CD14-positive monocyte (primary cell): Measurements from ENCODE around the gene TXNRD2. TPM values are rescaled to one million over a fixed set of nuclear protein-coding genes. Genes with fewer than 3 reads are reported as not detected.

Experiments used
- DNase-seq, 3 donors: peaks; one replicate each; pipeline ENCODE4 v3.0.0-alpha.2; 2011 to 2022
- H2AFZ ChIP-seq: 2 replicates; pipeline ENCODE4 v1.6.0; 2012; ENCODE audit warnings: mild to moderate bottlenecking, low read depth, low read length, inconsistent platforms; ENCODE audit not compliant: insufficient read depth, poor library complexity, severe bottlenecking
- H3K27ac ChIP-seq, 2 donors: 1 replicate in 1 of 2; 2 replicates in 1 of 2; pipeline ENCODE4 v1.5.1; 2012 to 2013; ENCODE audit warnings: low read length in 2 of 2, control low read depth in 1 of 2, inconsistent platforms in 1 of 2, low read depth in 1 of 2, mild to moderate bottlenecking in 1 of 2
- H3K27me3 ChIP-seq, 2 donors: one replicate each; pipeline versions ENCODE4 v1.6.0 to v1.6.1; 2011 to 2013; ENCODE audit warnings: low read length in 2 of 2; ENCODE audit not compliant: control insufficient read depth in 2 of 2, insufficient read depth in 2 of 2
- H3K36me3 ChIP-seq, 2 donors: replicated peaks in 1 of 2; 1 replicate in 1 of 2; 2 replicates in 1 of 2; pipeline versions ENCODE4 v1.5.1 to v1.6.1; 2012 to 2013; ENCODE audit warnings: low read length in 2 of 2, control low read depth in 1 of 2, inconsistent platforms in 1 of 2, mild to moderate bottlenecking in 1 of 2; ENCODE audit not compliant: insufficient read depth in 2 of 2, control insufficient read depth in 1 of 2
- H3K4me1 ChIP-seq, 2 donors: 1 replicate in 1 of 2; 2 replicates in 1 of 2; pipeline versions ENCODE4 v1.5.1 to v1.6.1; 2012 to 2013; ENCODE audit warnings: low read length in 2 of 2, control low read depth in 1 of 2, inconsistent platforms in 1 of 2, mild to moderate bottlenecking in 1 of 2, moderate library complexity in 1 of 2; ENCODE audit not compliant: insufficient read depth in 2 of 2, control insufficient read depth in 1 of 2
- H3K4me2 ChIP-seq: replicated peaks from 2 replicates; pipeline ENCODE3; 2012; ENCODE audit warnings: low read length, moderate library complexity, mild to moderate bottlenecking; ENCODE audit not compliant: poor library complexity, severe bottlenecking; ENCODE audit errors: extremely low read depth
- H3K4me3 ChIP-seq, 3 experiments: fragments of 200-600 bp in 1 of 3; sonication (generic) in 1 of 3; replicated peaks in 1 of 3; 1 replicate in 2 of 3; 2 replicates in 1 of 3; pipeline ENCODE4 v1.5.1; 2011 to 2013; ENCODE audit warnings: low read length in 3 of 3, mild to moderate bottlenecking in 3 of 3, control low read depth in 2 of 3, low read depth in 2 of 3, inconsistent platforms in 1 of 3, moderate library complexity in 1 of 3
- H3K79me2 ChIP-seq: 2 replicates; pipeline ENCODE4 v1.6.0; 2012; ENCODE audit warnings: mild to moderate bottlenecking, control low read depth, inconsistent platforms, low read length, moderate library complexity; ENCODE audit not compliant: insufficient read depth
- H3K9ac ChIP-seq: 2 replicates; pipeline ENCODE4 v1.6.0; 2017; ENCODE audit warnings: low read length, mild to moderate bottlenecking; ENCODE audit not compliant: insufficient read depth, poor library complexity, severe bottlenecking
- H3K9me3 ChIP-seq, 2 donors: replicated peaks in 1 of 2; 1 replicate in 1 of 2; 2 replicates in 1 of 2; pipeline versions ENCODE4 v1.5.1 to v1.6.1; 2012 to 2013; ENCODE audit warnings: low read length in 2 of 2, control low read depth in 1 of 2; ENCODE audit not compliant: control insufficient read depth in 1 of 2, insufficient read depth in 1 of 2
- H4K20me1 ChIP-seq: 2 replicates; pipeline ENCODE4 v1.6.0; 2012; ENCODE audit warnings: mild to moderate bottlenecking, low read length, control low read depth, moderate library complexity; ENCODE audit not compliant: insufficient read depth
- H3K27ac Mint-ChIP-seq, 7 donors: one replicate each; pipeline ENCODE4 v1.8.0; 2020; ENCODE audit warnings: mild to moderate bottlenecking in 7 of 7, mixed read lengths in 7 of 7, moderate library complexity in 6 of 7, inconsistent platforms in 2 of 7
- H3K27me3 Mint-ChIP-seq, 3 donors: one replicate each; pipeline ENCODE4 v1.8.0; 2021 to 2022; ENCODE audit warnings: low read depth in 3 of 3, mild to moderate bottlenecking in 3 of 3, mixed read lengths in 3 of 3, moderate library complexity in 3 of 3, inconsistent platforms in 1 of 3
- H3K36me3 Mint-ChIP-seq, 2 donors: one replicate each; pipeline ENCODE4 v1.8.0; 2020; ENCODE audit warnings: mixed read lengths in 2 of 2, inconsistent platforms in 1 of 2, mild to moderate bottlenecking in 1 of 2
- H3K4me1 Mint-ChIP-seq: one replicate; pipeline ENCODE4 v1.8.0; 2020; ENCODE audit warnings: mild to moderate bottlenecking, mixed read lengths
- H3K4me3 Mint-ChIP-seq, 2 donors: one replicate each; pipeline ENCODE4 v1.8.0; 2020; ENCODE audit warnings: mild to moderate bottlenecking in 2 of 2, mixed read lengths in 2 of 2, moderate library complexity in 1 of 2
- H3K9me3 Mint-ChIP-seq, 7 donors: one replicate each; pipeline ENCODE4 v1.8.0; 2020 to 2022; ENCODE audit warnings: mixed read lengths in 7 of 7, mild to moderate bottlenecking in 6 of 7, moderate library complexity in 6 of 7, inconsistent platforms in 2 of 7
- CTCF ChIP-seq: fragments of 200-600 bp; IDR thresholded peaks from one replicate; pipeline ENCODE4 v1.8.0; 2022; ENCODE audit warnings: antibody characterized with exemption, mild to moderate bottlenecking
- WGBS: methylation state at CpG from one replicate; pipeline ENCODE4 v1.1.5; 2013; ENCODE audit warnings: missing lambda C conversion rate; ENCODE audit not compliant: insufficient coverage; 5-methylcytosine and 5-hydroxymethylcytosine counted together
- intact Hi-C, 2 donors: fragments of 100-400 bp; cut with micrococcal nuclease; formaldehyde crosslinking; loops; one replicate each; pipeline versions ENCODE4 v1.15.0 to v1.15.1; 2023
- polyA plus RNA-seq, 3 donors: library from polyadenylated mRNA; depleted of rRNA in 1 of 3; unstranded in 2 of 3; stranded (reverse) in 1 of 3; fragments of 300-500 nt in 2 of 3; fragments of >200 nt in 1 of 3; fragmentation: Illumina TruSeq in 2 of 3; gene quantifications; 1 replicate in 2 of 3; 2 replicates in 1 of 3; pipeline ENCODE4 v1.2.3, GENCODE V29; 2012 to 2021

The TXNRD2 gene
- polyA plus RNA-seq, 3 donors = 24.9 to 54.9 (median 30.8) TPM

GRCh38 chr22:19831016-19831415 lies 110.6 kb downstream of the TXNRD2 start:
- Mint-ChIP-seq H3K9me3 (peaks cover 0 to 4% (median 4%) of the 10 kb centered on the region in 7 donors), H3K4me3 (no peak overlapping the region), H3K27me3 (peaks cover 0 to 1% (median 0%) of the 10 kb centered on the region in 3 donors), H3K4me1 (peaks cover 3% of the 10 kb centered on the region), H3K36me3 (peaks cover 0 to 4% of the 10 kb centered on the region in 2 donors), H3K27ac (no peak overlapping the region)
- no peak overlapping the region for H3K4me3 ChIP-seq
- H3K4me2 ChIP-seq = no peak overlapping the region
- no peaks in the 10 kb centered on the region for H3K79me2 ChIP-seq
- no peaks in the 10 kb centered on the region for H4K20me1 ChIP-seq
- TF ChIP-seq CTCF = no peak
- no peaks in the 10 kb centered on the region for H3K36me3 ChIP-seq
- H3K27me3 ChIP-seq = no peaks in the 10 kb centered on the region
- no peaks in the 10 kb centered on the region for H3K9me3 ChIP-seq
- 100% methylated on average over 1 of the region's 6 CpGs for WGBS
- no peak overlapping the region for H3K27ac ChIP-seq
- intact Hi-C loops = no loop called here
- H3K9ac ChIP-seq = no peak overlapping the region
- no peak overlapping the region for H2AFZ ChIP-seq
- no peaks in the 10 kb centered on the region for H3K4me1 ChIP-seq
- DNase-seq = no peak

GRCh38 chr22:19828035-19828401 lies 113.6 kb downstream of the TXNRD2 start:
- Histone ChIP-seq H3K4me1 (peaks cover 5 to 7% of the 10 kb centered on the region in 2 donors), H2AFZ (no peak overlapping the region), H3K27me3 (no peaks in the 10 kb centered on the region), H3K9me3 (no peaks in the 10 kb centered on the region), H3K4me3 (no peak overlapping the region), H3K9ac (no peak overlapping the region), H3K36me3 (no peaks in the 10 kb centered on the region), H3K4me2 (no peak overlapping the region), H3K79me2 (no peaks in the 10 kb centered on the region), H3K27ac (no peak overlapping the region), H4K20me1 (no peaks in the 10 kb centered on the region)
- Mint-ChIP-seq H3K4me3 (no peak overlapping the region), H3K27ac (no peak overlapping the region), H3K4me1 (peaks cover 10% of the 10 kb centered on the region), H3K36me3 (peaks cover 2 to 4% of the 10 kb centered on the region in 2 donors), H3K9me3 (peaks cover 0 to 7% (median 4%) of the 10 kb centered on the region in 7 donors), H3K27me3 (peaks cover 0 to 1% (median 0%) of the 10 kb centered on the region in 3 donors)
- no peak for DNase-seq
- intact Hi-C loops = no loop called here
- WGBS = no CpG with 5 or more reads among the region's 2 CpGs
- TF ChIP-seq CTCF = no peak
